PC-9 (cell line): ENCODE data around the gene FGF11. TPM values are rescaled to one million over a fixed set of nuclear protein-coding genes. Genes with fewer than 3 reads are reported as not detected.

Source experiments
- BruUV-seq: library from RNA; stranded (reverse); fragments of 400-500 nt; replicated peaks from 2 replicates; lab custom pipeline; 2021; lab: Mats Ljungman, UMichigan
- CTCF ChIA-PET: fragments of 300-600 bp; sonication (Branson Sonifier 250); formaldehyde crosslinking; loops from one replicate; lab custom pipeline; 2022; ENCODE audit warnings: antibody characterized with exemption; lab: Charles Lee
- POLR2A ChIA-PET: fragments of 300-600 bp; sonication (Branson Sonifier 250); formaldehyde crosslinking; loops from one replicate; lab custom pipeline; 2022; ENCODE audit warnings: antibody characterized with exemption; ENCODE audit not compliant: unreplicated experiment; lab: Charles Lee
- DNase-seq, 2 experiments: peaks; one replicate each; pipeline versions ENCODE4 v3.0.0 to v3.0.0-alpha.2; 2015 to 2022; ENCODE audit warnings: mixed read lengths in 1 of 2
- H2AFZ ChIP-seq: fragments of 200-600 bp; sonication (generic); 2 replicates; pipeline ENCODE4 v1.8.1; 2017; ENCODE audit warnings: antibody characterized with exemption
- H3F3A ChIP-seq: fragments of 200-600 bp; sonication (generic); 2 replicates; pipeline ENCODE4 v1.8.1; 2017; ENCODE audit warnings: antibody characterized with exemption, mild to moderate bottlenecking, low read depth; ENCODE audit not compliant: insufficient read depth
- H3K27ac ChIP-seq: fragments of 200-600 bp; sonication (generic); 2 replicates; pipeline ENCODE4 v1.6.1; 2016; ENCODE audit warnings: mixed run types
- H3K27me3 ChIP-seq: fragments of 200-600 bp; sonication (generic); 2 replicates; pipeline ENCODE4 v1.6.1; 2016; ENCODE audit warnings: low read depth, mixed run types; ENCODE audit not compliant: insufficient read depth
- H3K36me3 ChIP-seq: fragments of 200-600 bp; sonication (generic); 2 replicates; pipeline ENCODE4 v1.6.1; 2016; ENCODE audit warnings: low read depth, mixed run types
- H3K4me1 ChIP-seq: fragments of 200-600 bp; sonication (generic); replicated peaks from 2 replicates; pipeline ENCODE4 v1.6.1; 2016; ENCODE audit warnings: mixed run types; ENCODE audit not compliant: insufficient read depth
- H3K4me2 ChIP-seq: fragments of 200-600 bp; sonication (generic); 2 replicates; pipeline ENCODE4 v1.6.1; 2017; ENCODE audit warnings: mixed run types
- H3K4me3 ChIP-seq: fragments of 200-600 bp; sonication (generic); 2 replicates; pipeline ENCODE4 v1.6.1; 2016; ENCODE audit warnings: mixed run types
- H3K79me2 ChIP-seq: fragments of 200-600 bp; sonication (generic); 2 replicates; pipeline ENCODE4 v1.6.1; 2017; ENCODE audit warnings: low read depth, mixed run types
- H3K9me2 ChIP-seq: fragments of 200-600 bp; sonication (generic); 2 replicates; pipeline ENCODE4 v1.8.1; 2017; ENCODE audit warnings: mild to moderate bottlenecking; ENCODE audit not compliant: insufficient read depth
- H3K9me3 ChIP-seq: fragments of 200-600 bp; sonication (generic); 2 replicates; pipeline ENCODE4 v1.8.1; 2016; ENCODE audit warnings: low read depth; ENCODE audit not compliant: insufficient read depth
- H4K20me1 ChIP-seq: fragments of 200-600 bp; sonication (generic); 2 replicates; pipeline ENCODE4 v1.8.1; 2017; ENCODE audit not compliant: insufficient read depth
- EZH2 ChIP-seq: fragments of 200-600 bp; sonication (generic); IDR thresholded peaks from 2 replicates; pipeline ENCODE4 v1.8.0; 2017; ENCODE audit warnings: antibody characterized with exemption, low read depth
- intact Hi-C: fragments of 100-400 bp; cut with micrococcal nuclease; formaldehyde crosslinking; loops from one replicate; pipeline ENCODE4 v1.10.0; 2022; ENCODE audit not compliant: unreplicated experiment
- total RNA-seq: library from RNA; stranded (reverse); gene quantifications from 2 replicates; pipeline ENCODE4 v1.2.3, GENCODE V29; 2021
- TF ChIP-seq, protein P1 (sequence below): fragments of 200-600 bp; sonication (generic); conservative IDR thresholded peaks from 2 replicates; pipeline ENCODE4 v1.6.1; 2017; ENCODE audit warnings: mixed run types, antibody characterized with exemption, mild to moderate bottlenecking, moderate library complexity

FGF11 gene
- total RNA-seq, 1 experiment from 2014 or later, result 23.2 TPM

DNA sequence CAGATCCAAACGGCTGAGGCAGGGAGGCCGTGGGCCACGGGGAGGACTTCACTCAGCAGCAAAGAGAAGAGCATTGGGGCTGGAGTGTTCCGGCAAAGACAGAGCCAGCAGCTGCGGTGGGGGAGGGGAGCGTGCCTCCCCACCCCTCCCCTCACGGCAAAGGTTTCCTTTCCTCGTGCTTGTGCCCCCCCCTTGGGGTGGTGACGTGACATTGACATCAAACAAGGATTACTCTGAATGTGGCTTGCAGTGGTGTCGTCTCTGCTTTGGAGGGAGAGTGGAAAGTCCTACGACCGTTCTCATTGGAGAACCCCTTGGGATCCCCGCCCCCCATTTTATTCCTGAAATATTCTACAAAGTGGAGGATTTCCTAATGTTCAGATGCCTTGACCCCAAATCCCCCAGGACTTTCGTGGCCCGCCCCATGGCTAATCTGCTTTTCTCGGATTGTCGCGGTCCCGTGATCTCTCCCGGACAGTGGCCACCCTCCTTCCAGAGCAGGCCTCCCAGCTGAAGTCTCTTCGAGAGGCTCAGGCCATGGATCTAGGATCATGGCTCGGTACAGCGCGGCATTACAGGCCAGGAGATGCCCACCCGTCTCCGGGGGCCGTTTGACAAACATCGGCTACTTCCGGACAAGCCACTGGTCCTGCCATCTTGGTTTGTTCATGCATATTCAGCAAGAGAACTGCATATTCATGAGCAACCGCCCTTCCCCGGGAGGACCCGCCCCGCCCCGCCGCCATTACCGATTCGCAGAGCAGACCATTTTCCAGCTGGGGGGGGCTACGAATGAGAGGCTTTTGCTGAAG, 44.1 kb downstream of the FGF11 start:
- no peaks in the 10 kb centered on the region for H3K36me3 ChIP-seq
- no peaks in the 10 kb centered on the region for H3K9me2 ChIP-seq
- DNase-seq, result peak; percentile 73 to 93
- POLR2A ChIA-PET, result interaction anchor here (0.6 to 0.9 kb wide), 7 partner anchors 24 to 863 kb away, joined by 3 to 16 read pairs (median 4); partner anchors contain the start of genes TMEM102, TMEM256 and TP53
- peak overlapping the region; percentile 88 for H3K4me3 ChIP-seq
- H3K27me3 ChIP-seq, result no peaks in the 10 kb centered on the region
- peak overlapping the region; percentile 88 for H3K4me2 ChIP-seq
- no peak for TF ChIP-seq EZH2
- TF ChIP-seq, protein P1, sequence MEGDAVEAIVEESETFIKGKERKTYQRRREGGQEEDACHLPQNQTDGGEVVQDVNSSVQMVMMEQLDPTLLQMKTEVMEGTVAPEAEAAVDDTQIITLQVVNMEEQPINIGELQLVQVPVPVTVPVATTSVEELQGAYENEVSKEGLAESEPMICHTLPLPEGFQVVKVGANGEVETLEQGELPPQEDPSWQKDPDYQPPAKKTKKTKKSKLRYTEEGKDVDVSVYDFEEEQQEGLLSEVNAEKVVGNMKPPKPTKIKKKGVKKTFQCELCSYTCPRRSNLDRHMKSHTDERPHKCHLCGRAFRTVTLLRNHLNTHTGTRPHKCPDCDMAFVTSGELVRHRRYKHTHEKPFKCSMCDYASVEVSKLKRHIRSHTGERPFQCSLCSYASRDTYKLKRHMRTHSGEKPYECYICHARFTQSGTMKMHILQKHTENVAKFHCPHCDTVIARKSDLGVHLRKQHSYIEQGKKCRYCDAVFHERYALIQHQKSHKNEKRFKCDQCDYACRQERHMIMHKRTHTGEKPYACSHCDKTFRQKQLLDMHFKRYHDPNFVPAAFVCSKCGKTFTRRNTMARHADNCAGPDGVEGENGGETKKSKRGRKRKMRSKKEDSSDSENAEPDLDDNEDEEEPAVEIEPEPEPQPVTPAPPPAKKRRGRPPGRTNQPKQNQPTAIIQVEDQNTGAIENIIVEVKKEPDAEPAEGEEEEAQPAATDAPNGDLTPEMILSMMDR, result no peak
- peaks cover 45% of the 10 kb centered on the region for H3K79me2 ChIP-seq
- CTCF ChIA-PET, result interaction anchor here (0.6 kb wide), 1 partner anchor 128 kb away, joined by 6 read pairs; no protein-coding TSS in a partner anchor
- H3K27ac ChIP-seq, result peak overlapping the region; percentile 95
- no peaks in the 10 kb centered on the region for H3K9me3 ChIP-seq
- peaks cover 8% of the 10 kb centered on the region; the same call in 1 of the 2 replicates for H4K20me1 ChIP-seq
- intact Hi-C loops, result loop anchor here (1.0 to 5.0 kb wide), 8 partner anchors 38 to 221 kb away; partner anchors contain the start of genes CHRNB1, CLDN7, EIF5A and KCTD11
- H3K4me1 ChIP-seq, result peaks cover 19% of the 10 kb centered on the region
- H2AFZ ChIP-seq, result peak overlapping the region; percentile 98
- BruUV-seq, result TSS peak; percentile 77
- H3F3A ChIP-seq, result no peaks in the 10 kb centered on the region

DNA sequence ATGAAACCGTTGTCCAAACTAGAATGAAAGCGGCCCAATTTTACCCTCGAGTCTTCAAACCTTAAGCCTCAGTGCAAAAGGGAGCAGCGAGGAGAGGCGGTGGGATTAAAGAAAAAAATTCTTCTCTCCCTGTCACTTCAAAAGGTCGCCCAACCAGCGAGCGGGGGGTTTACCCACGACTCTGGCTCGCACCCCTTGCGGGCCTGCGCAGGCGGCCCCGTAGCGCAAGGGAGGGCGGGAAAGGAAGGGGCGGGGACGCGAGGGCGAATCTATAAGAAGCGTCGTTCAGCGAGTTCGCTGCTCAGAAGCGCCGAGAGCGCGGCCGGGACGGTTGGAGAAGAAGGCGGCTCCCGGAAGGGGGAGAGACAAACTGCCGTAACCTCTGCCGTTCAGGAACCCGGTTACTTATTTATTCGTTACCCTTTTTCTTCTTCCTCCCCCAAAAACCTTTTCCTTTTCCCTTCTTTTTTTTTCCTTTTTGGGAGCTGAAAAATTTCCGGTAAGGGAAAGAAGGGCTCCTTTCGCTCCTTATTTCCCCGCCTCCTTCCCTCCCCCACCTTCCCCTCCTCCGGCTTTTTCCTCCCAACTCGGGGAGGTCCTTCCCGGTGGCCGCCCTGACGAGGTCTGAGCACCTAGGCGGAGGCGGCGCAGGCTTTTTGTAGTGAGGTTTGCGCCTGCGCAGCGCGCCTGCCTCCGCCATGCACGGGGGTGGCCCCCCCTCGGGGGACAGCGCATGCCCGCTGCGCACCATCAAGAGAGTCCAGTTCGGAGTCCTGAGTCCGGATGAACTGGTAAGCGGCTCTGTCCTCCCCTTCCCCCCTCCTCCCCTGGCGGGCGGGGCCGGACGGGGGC, 45.0 kb downstream of the FGF11 start, which contains the start of gene POLR2A:
POLR2A (plus strand) TSS at position 300 of the 852 bp plus-strand sequence.
- intact Hi-C loops, result loop anchor here (1.0 to 5.0 kb wide), 8 partner anchors 39 to 222 kb away; partner anchors contain the start of genes CHRNB1, CLDN7, EIF5A and KCTD11

More for the DNA sequence above, 45.0 kb downstream of the FGF11 start, which contains the start of gene POLR2A:
- H3K4me3 ChIP-seq, result peak within 1 kb of the TSS; percentile 88
- no peaks in the 10 kb centered on the region for H3K9me3 ChIP-seq
- peak; percentile 79 to 99 for DNase-seq
- no TSS peak for BruUV-seq
- peak within 1 kb of the TSS; percentile 88 for H3K4me2 ChIP-seq
- H3K4me1 ChIP-seq, result peaks cover 18% of the 10 kb centered on the region
- POLR2A ChIA-PET, result interaction anchor here (0.6 to 0.9 kb wide), 10 partner anchors 25 to 862 kb away, joined by 3 to 16 read pairs (median 6); partner anchors contain the start of genes TMEM102, TMEM256 and TP53
- H2AFZ ChIP-seq, result peak within 1 kb of the TSS; percentile 98
- no peaks in the 10 kb centered on the region for H3K9me2 ChIP-seq
- no peaks in the 10 kb centered on the region for H3K27me3 ChIP-seq
- no peak for TF ChIP-seq EZH2
- TF ChIP-seq, protein P1, result no peak
- peaks cover 46% of the 10 kb centered on the region for H3K79me2 ChIP-seq
- CTCF ChIA-PET, result interaction anchor here (0.6 to 0.7 kb wide), 4 partner anchors 47 to 667 kb away, joined by 3 to 9 read pairs (median 5); no protein-coding TSS in a partner anchor
- 0 out of 2 replicates have a peak, but pooled peaks cover 3% of the 10 kb centered on the region for H3K36me3 ChIP-seq
- peak within 1 kb of the TSS; percentile 95 for H3K27ac ChIP-seq
- H3F3A ChIP-seq, result no peaks in the 10 kb centered on the region
- H4K20me1 ChIP-seq, result peaks cover 15% of the 10 kb centered on the region
